ENCODE data around the gene UBE2M. TPM values are rescaled to one million over a fixed set of nuclear protein-coding genes. Genes with fewer than 3 reads are reported as not detected.

UBE2M gene
- total RNA-seq, 1 donor from 2014 or later, result 111 TPM

GRCh38 chr19:58572026-58572817, 13.8 kb upstream of the UBE2M start:
- no peak for DNase-seq (ENCODE audit: low spot score)
- intact Hi-C loops (cut with DNase I), result loop anchor here (1.0 kb wide), 1 partner anchor 13 kb away; no protein-coding TSS in a partner anchor

- peak; percentile 68 for DNase-seq (ENCODE audit: low spot score)
- intact Hi-C loops (cut with DNase I), result no loop called here
These were observed 13.2 kb upstream of the UBE2M start for GRCh38 chr19:58571575-58571947.

GRCh38 chr19:58570770-58571574, 12.6 kb upstream of the UBE2M start:
- intact Hi-C loops (cut with DNase I), result no loop called here
- peak; percentile 66 for DNase-seq (ENCODE audit: low spot score)

GRCh38 chr19:58569943-58570670, 11.7 kb upstream of the UBE2M start:
- intact Hi-C loops (cut with DNase I), result no loop called here
- peak; percentile 66 for DNase-seq (ENCODE audit: low spot score)

GRCh38 chr19:58569191-58569942, 11.0 kb upstream of the UBE2M start:
- intact Hi-C loops (cut with DNase I), result no loop called here
- DNase-seq (ENCODE audit: low spot score), result peak; percentile 43

GRCh38 chr19:58568453-58569130, 10.2 kb upstream of the UBE2M start:
- intact Hi-C loops (cut with DNase I), result no loop called here
- DNase-seq (ENCODE audit: low spot score), result peak; percentile 54

GRCh38 chr19:58566989-58567388, 8.6 kb upstream of the UBE2M start:
- DNase-seq (ENCODE audit: low spot score), result no peak
- intact Hi-C loops (cut with DNase I), result no loop called here

GRCh38 chr19:58563823-58564222, 5.4 kb upstream of the UBE2M start:
- DNase-seq (ENCODE audit: low spot score), result no peak
- intact Hi-C loops (cut with DNase I), result no loop called here

GRCh38 chr19:58563034-58563573, 4.7 kb upstream of the UBE2M start:
- DNase-seq (ENCODE audit: low spot score), result no peak
- intact Hi-C loops (cut with DNase I), result no loop called here

- intact Hi-C loops (cut with DNase I), result no loop called here
- no peak for DNase-seq (ENCODE audit: low spot score)
These were observed 4.0 kb upstream of the UBE2M start for GRCh38 chr19:58562122-58563033.

GRCh38 chr19:58561373-58562121, 3.1 kb upstream of the UBE2M start:
- intact Hi-C loops (cut with DNase I), result no loop called here
- DNase-seq (ENCODE audit: low spot score), result no peak

GRCh38 chr19:58560921-58561320, 2.5 kb upstream of the UBE2M start:
- DNase-seq (ENCODE audit: low spot score), result no peak
- intact Hi-C loops (cut with DNase I), result no loop called here

GRCh38 chr19:58560007-58560887, 1.8 kb upstream of the UBE2M start:
- DNase-seq (ENCODE audit: low spot score), result no peak
- intact Hi-C loops (cut with DNase I), result no loop called here

- DNase-seq (ENCODE audit: low spot score), result peak; percentile 95
- intact Hi-C loops (cut with DNase I), result loop anchor here (1.0 kb wide), 1 partner anchor 13 kb away; no protein-coding TSS in a partner anchor
These were observed 1.0 kb upstream of the UBE2M start for GRCh38 chr19:58559275-58560006.

- peak; percentile 100 for DNase-seq (ENCODE audit: low spot score)
- intact Hi-C loops (cut with DNase I), result loop anchor here (1.0 kb wide), 1 partner anchor 14 kb away; no protein-coding TSS in a partner anchor
These were observed 338 bp upstream of the UBE2M start for GRCh38 chr19:58558623-58559274.

All from cardiac septum (tissue), 1 donor.